Suppressor macrophage treated with lipopolysaccharide for 1 hour (primary cell): ENCODE data around the gene LRRC8D.
A peak's percentile ranks its signal among the peaks of the same experiment; 100 is the strongest.
"Not testable (repeated sequence)": the region's sequence is repeated elsewhere in the genome, so short reads cannot be mapped to it uniquely, and the experiment has no call there.

Source experiments
- DNase-seq, 3 donors: peaks; one replicate each; pipeline ENCODE4 v3.0.0-alpha.2; 2020 to 2022

The LRRC8D gene

GRCh38 chr1:89918794-89919155 lies 97.9 kb downstream of the LRRC8D start:
- no peak for DNase-seq

- DNase-seq, result no peak
Observed at GRCh38 chr1:89919174-89919573, 98.3 kb downstream of the LRRC8D start.

- no peak for DNase-seq
Observed at GRCh38 chr1:89922911-89923310, 102.1 kb downstream of the LRRC8D start.

- DNase-seq, result no peak
Observed at GRCh38 chr1:89923517-89923916, 102.7 kb downstream of the LRRC8D start.

- DNase-seq, result not testable (repeated sequence)
Observed at GRCh38 chr1:89924075-89924474, 103.2 kb downstream of the LRRC8D start.

- no peak for DNase-seq
Observed at GRCh38 chr1:89927049-89927448, 106.2 kb downstream of the LRRC8D start.

- DNase-seq, result no peak
Observed at GRCh38 chr1:89927478-89927877, 106.6 kb downstream of the LRRC8D start.

- no peak for DNase-seq
Observed at GRCh38 chr1:89928506-89928905, 107.7 kb downstream of the LRRC8D start.

GRCh38 chr1:89929467-89930063 lies 108.7 kb downstream of the LRRC8D start:
- DNase-seq, result no peak

GRCh38 chr1:89930579-89930978 lies 109.7 kb downstream of the LRRC8D start:
- DNase-seq, result no peak

- no peak for DNase-seq
Observed at GRCh38 chr1:89931964-89932363, 111.1 kb downstream of the LRRC8D start.

GRCh38 chr1:89932598-89933364 lies 111.9 kb downstream of the LRRC8D start:
- DNase-seq, result no peak

- DNase-seq, result no peak
Observed at GRCh38 chr1:89934461-89934860, 113.6 kb downstream of the LRRC8D start.

GRCh38 chr1:89935235-89935634 lies 114.4 kb downstream of the LRRC8D start:
- no peak for DNase-seq

- no peak for DNase-seq
Observed at GRCh38 chr1:89936694-89937093, 115.9 kb downstream of the LRRC8D start.

- DNase-seq, result no peak
Observed at GRCh38 chr1:89938171-89939055, 117.6 kb downstream of the LRRC8D start.

GRCh38 chr1:89939059-89939570 lies 118.3 kb downstream of the LRRC8D start:
- no peak for DNase-seq

GRCh38 chr1:89939693-89940438 lies 119.0 kb downstream of the LRRC8D start:
- DNase-seq, result no peak

GRCh38 chr1:89941110-89941766 lies 120.4 kb downstream of the LRRC8D start:
- DNase-seq, result peak; percentile 69 to 81 (median 75)

GRCh38 chr1:89942014-89942413 lies 121.2 kb downstream of the LRRC8D start:
- no peak for DNase-seq

GRCh38 chr1:89942825-89943658 lies 122.2 kb downstream of the LRRC8D start:
- DNase-seq, result peak; percentile 52 to 69 (median 60)
